ENCODE results near the gene FBXL20.

- TF ChIP-seq CTCF (conservative IDR thresholded peaks at IDR 0.05; ENCODE audit: low read length) (no peak), EZH2phosphoT487 (IDR thresholded peaks at IDR 0.05; ENCODE audit: borderline replicate concordance) (no peak)
Measured at GRCh38 chr17:39281806-39282205, 119.6 kb downstream of the FBXL20 start.

All from Loucy (cell line).